HepG2 (cell line): ENCODE results near the gene CD34. TPM values are rescaled to one million over a fixed set of nuclear protein-coding genes. Genes with fewer than 3 reads are reported as not detected.

Experiments
- ATAC-seq: fragments of 200-7000 bp; cut with Tn5 transposase; 3 replicates; pipeline ENCODE4 v1.9.1; 2020; ENCODE audit warnings: mild to moderate bottlenecking, moderate library complexity
- BruUV-seq: library from RNA; stranded (reverse); fragments of 400-500 nt; replicated peaks from 2 replicates; lab custom pipeline; 2021; lab: Mats Ljungman, UMichigan
- CTCF ChIA-PET: fragments of 300-600 bp; formaldehyde crosslinking; extraction: SDS; loops from one replicate; lab custom pipeline; 2021; ENCODE audit warnings: low total read pairs, inconsistent platforms, low intra/inter-chr PET ratio; lab: Yijun Ruan, JAX
- POLR2A ChIA-PET: fragments of 350-600 bp; sonication (Branson Sonifier 250); formaldehyde crosslinking; loops from one replicate; lab custom pipeline; 2020; ENCODE audit warnings: antibody characterized with exemption, inconsistent platforms; lab: Yijun Ruan, JAX
- DNase-seq: peaks from one replicate; pipeline ENCODE4 v3.0.0-alpha.2; 2015; ENCODE audit warnings: low spot score
- FAIRE-seq: peaks from 3 replicates; lab custom pipeline; 2011; peaks lifted over from hg19 to GRCh38; lab: Jason Lieb, UNC
- H2AFZ ChIP-seq: one replicate; pipeline ENCODE4 v1.6.1; 2011; ENCODE audit warnings: low read length, inconsistent platforms
- H3K27ac ChIP-seq: fragments of 300-600 bp; 3 replicates; pipeline ENCODE4 v1.8.0; 2011; ENCODE audit warnings: mixed run types, mild to moderate bottlenecking, mixed read lengths, low read length, inconsistent platforms; ENCODE audit not compliant: insufficient read depth; ENCODE audit errors: extremely low read length
- H3K27me3 ChIP-seq, 2 experiments: fragments of 200-600 bp in 1 of 2; 2 replicates in 1 of 2; 3 replicates in 1 of 2; pipeline versions ENCODE4 v1.6.0 to v1.8.0; 2011; ENCODE audit warnings: low read length in 2 of 2, mild to moderate bottlenecking in 2 of 2, moderate library complexity in 2 of 2, inconsistent platforms in 1 of 2; ENCODE audit not compliant: insufficient read depth in 2 of 2, control insufficient read depth in 1 of 2
- H3K36me3 ChIP-seq, 2 experiments: fragments of 200-600 bp in 1 of 2; replicated peaks in 1 of 2; 2 replicates in 1 of 2; 3 replicates in 1 of 2; pipeline versions ENCODE4 v1.5.1 to v1.8.0; 2011; ENCODE audit warnings: low read length in 2 of 2, inconsistent platforms in 1 of 2; ENCODE audit not compliant: insufficient read depth in 2 of 2, control insufficient read depth in 1 of 2
- H3K4me1 ChIP-seq: 2 replicates; pipeline ENCODE4 v1.5.1; 2012; ENCODE audit warnings: low read length, inconsistent platforms; ENCODE audit not compliant: insufficient read depth
- H3K4me2 ChIP-seq: 2 replicates; pipeline ENCODE4 v1.6.0; 2011; ENCODE audit warnings: low read depth, low read length, inconsistent platforms
- H3K4me3 ChIP-seq, 3 experiments: fragments of 200-600 bp in 1 of 3; sonication (generic), shearing (Covaris generic) in 1 of 3; replicated peaks in 1 of 3; 2 replicates each; pipeline ENCODE4 v1.5.1; 2011 to 2016; ENCODE audit warnings: low read length in 3 of 3, inconsistent platforms in 2 of 3, low read depth in 2 of 3, mild to moderate bottlenecking in 2 of 3, control low read depth in 1 of 3, mixed read lengths in 1 of 3; ENCODE audit not compliant: insufficient read depth in 1 of 3
- H3K79me2 ChIP-seq: one replicate; pipeline ENCODE4 v1.6.1; 2011; ENCODE audit warnings: low read length, inconsistent platforms; ENCODE audit not compliant: insufficient read depth
- H3K9ac ChIP-seq: 2 replicates; pipeline ENCODE4 v1.6.0; 2011; ENCODE audit warnings: mild to moderate bottlenecking, low read depth, low read length, inconsistent platforms; ENCODE audit not compliant: insufficient read depth
- H3K9me3 ChIP-seq: 2 replicates; pipeline ENCODE4 v1.5.1; 2012; ENCODE audit warnings: mild to moderate bottlenecking, low read length
- H4K20me1 ChIP-seq: 2 replicates; pipeline ENCODE4 v1.6.0; 2011; ENCODE audit warnings: inconsistent platforms, mild to moderate bottlenecking, low read length, moderate library complexity; ENCODE audit not compliant: insufficient read depth
- ARNT2 ChIP-seq: sonication (generic); formaldehyde crosslinking; IDR thresholded peaks from 2 replicates; pipeline ENCODE4 v1.8.0; 2022; ENCODE audit warnings: mild to moderate bottlenecking, low read depth, missing genetic modification reagents, moderate library complexity
- FOXJ3 ChIP-seq: sonication (generic); formaldehyde crosslinking; IDR thresholded peaks from 2 replicates; pipeline ENCODE4 v1.4.0; 2020; ENCODE audit warnings: missing genetic modification reagents, mild to moderate bottlenecking, borderline replicate concordance
- HNRNPH1 ChIP-seq: fragments of 200-400 bp; formaldehyde crosslinking; optimal IDR thresholded peaks from 2 replicates; pipeline ENCODE3; 2017; ENCODE audit warnings: mild to moderate bottlenecking, low read depth, low read length
- KDM4B ChIP-seq: sonication (generic); formaldehyde crosslinking; IDR thresholded peaks from 2 replicates; pipeline ENCODE4 v1.4.0; 2020; ENCODE audit warnings: missing genetic modification reagents
- MED1 ChIP-seq: sonication (generic); formaldehyde crosslinking; IDR thresholded peaks from 2 replicates; pipeline ENCODE4 v1.4.0; 2020; ENCODE audit warnings: missing genetic modification reagents
- NKX3-1 ChIP-seq: sonication (generic); formaldehyde crosslinking; IDR thresholded peaks from 2 replicates; pipeline ENCODE4 v1.5.0; 2020; ENCODE audit warnings: missing genetic modification reagents
- TOE1 ChIP-seq: sonication (generic); formaldehyde crosslinking; IDR thresholded peaks from 2 replicates; pipeline ENCODE4 v1.4.0; 2020; ENCODE audit warnings: mild to moderate bottlenecking, missing genetic modification reagents
- ZBTB42 ChIP-seq: sonication (generic); formaldehyde crosslinking; IDR thresholded peaks from 2 replicates; pipeline ENCODE4 v1.5.0; 2020; ENCODE audit warnings: mild to moderate bottlenecking, missing genetic modification reagents
- ZEB1 ChIP-seq: IDR thresholded peaks from 2 replicates; pipeline ENCODE4 v1.6.1; 2012; ENCODE audit warnings: mild to moderate bottlenecking, low read depth, inconsistent platforms; ENCODE audit not compliant: insufficient replicate concordance
- ZNF496 ChIP-seq: sonication (generic); formaldehyde crosslinking; IDR thresholded peaks from 2 replicates; pipeline ENCODE4 v1.8.1; 2023; ENCODE audit warnings: mild to moderate bottlenecking, moderate library complexity, missing genetic modification reagents; ENCODE audit not compliant: insufficient replicate concordance
- ZNF749 ChIP-seq: sonication (generic); formaldehyde crosslinking; IDR thresholded peaks from 2 replicates; pipeline ENCODE4 v1.8.0; 2022; ENCODE audit warnings: mild to moderate bottlenecking, missing genetic modification reagents, moderate library complexity, borderline replicate concordance
- ZSCAN9 ChIP-seq: IDR thresholded peaks from 2 replicates; pipeline ENCODE4 v1.6.1; 2016; ENCODE audit warnings: borderline replicate concordance
- WGBS: methylation state at CpG from one replicate; pipeline ENCODE4 v1.1.6; 2017; ENCODE audit warnings: low lambda C conversion rate; 5-methylcytosine and 5-hydroxymethylcytosine counted together
- in situ Hi-C: cut with HindIII; loops from 2 replicates; pipeline ENCODE4 v1.10.0; 2017; ENCODE audit warnings: low pct_unique_long_range_greater_than_20kb; ENCODE audit not compliant: extremely low pct_ligation_motif_present
- intact Hi-C: fragments of 100-400 bp; cut with micrococcal nuclease; formaldehyde crosslinking; loops from one replicate; pipeline ENCODE4 v1.10.0; 2022; ENCODE audit not compliant: unreplicated experiment
- polyA plus RNA-seq, 8 experiments: library from polyadenylated mRNA; depleted of rRNA in 3 of 8; stranded (reverse) in 7 of 8; unstranded in 1 of 8; fragments of >200 nt; fragmentation: Illumina TruSeq in 4 of 8; extraction: Trizol in 4 of 8; gene quantifications; 2 replicates each; pipeline versions ENCODE4 v1.2.1 to v1.2.3, GENCODE V29; 2011 to 2016; ENCODE audit warnings: low read depth in 4 of 8, missing spikeins in 1 of 8, mixed read lengths in 1 of 8; ENCODE audit not compliant: insufficient read depth in 1 of 8
- total RNA-seq, 5 experiments: library from RNA; depleted of rRNA; stranded (reverse); fragments of >200 nt; fragmentation: Illumina TruSeq; extraction: Trizol; gene quantifications; 2 replicates each; pipeline ENCODE4 v1.2.3, GENCODE V29; 2016; ENCODE audit warnings: low read depth in 1 of 5
- TF ChIP-seq, protein P1 (sequence below): sonication (generic); formaldehyde crosslinking; IDR thresholded peaks from 2 replicates; pipeline ENCODE4 v1.4.0; 2020; ENCODE audit warnings: missing genetic modification reagents
- TF ChIP-seq, protein P2 (sequence below): IDR thresholded peaks from 2 replicates; pipeline ENCODE4 v1.6.1; 2018; ENCODE audit warnings: missing genetic modification reagents, mild to moderate bottlenecking, missing compliant biosample characterization
- TF ChIP-seq, protein P3 (sequence below): sonication (generic); formaldehyde crosslinking; IDR thresholded peaks from 2 replicates; pipeline ENCODE4 v1.8.1; 2023; ENCODE audit warnings: missing genetic modification reagents, mild to moderate bottlenecking, borderline replicate concordance

The CD34 gene
- total and polyA plus RNA-seq, 2 of the 13 experiments (the other 11 are each of a cell fraction or from before 2014, with no cell fraction given): not detected

DNA sequence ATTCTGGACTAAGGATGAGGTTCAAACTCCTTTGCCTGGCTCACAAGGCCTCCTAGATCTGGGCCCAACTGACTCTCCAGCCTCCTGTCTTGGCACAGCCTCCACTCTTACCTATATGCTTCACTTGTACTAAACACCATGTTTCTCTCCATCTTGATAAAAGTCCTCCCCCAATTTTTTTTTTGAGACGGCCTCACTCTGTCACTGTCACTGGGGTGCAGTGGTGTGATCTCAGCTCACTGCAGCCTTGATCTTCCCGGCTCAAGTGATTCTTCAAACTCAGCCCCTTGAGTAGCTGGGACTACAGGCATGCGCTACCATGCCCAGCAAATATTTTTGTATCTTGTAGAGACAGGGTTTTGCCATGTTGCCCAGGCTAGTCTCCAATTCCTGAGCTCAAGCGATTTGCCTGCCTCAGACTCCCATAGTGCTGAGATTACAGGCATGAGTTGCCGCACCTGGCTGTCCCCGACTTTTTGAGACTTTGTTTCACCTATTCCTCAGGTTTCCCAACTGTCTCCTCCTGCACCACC, 39.7 kb downstream of the CD34 start:
- no TSS peak for BruUV-seq

GRCh38 chr1:207870306-207871031, 40.5 kb downstream of the CD34 start:
- Histone ChIP-seq H2AFZ (peak overlapping the region; percentile 85), H3K4me3 (no peak overlapping the region), H3K4me2 (no peak overlapping the region; the same call in 1 of the 2 replicates), H3K79me2 (no peaks in the 10 kb centered on the region), H4K20me1 (no peaks in the 10 kb centered on the region), H3K4me1 (peaks cover 37% of the 10 kb centered on the region), H3K9me3 (no peaks in the 10 kb centered on the region), H3K9ac (no peak overlapping the region), H3K27me3 (peaks cover 0 to 17% of the 10 kb centered on the region in 2 experiments; a peak in 3 of 5 replicates), H3K36me3 (no peaks in the 10 kb centered on the region), H3K27ac (no peak overlapping the region)
- intact Hi-C loops: no loop called here
- in situ Hi-C loops: no loop called here
- POLR2A ChIA-PET: no interaction called here
- WGBS: 18% methylated on average over 4 of the region's 4 CpGs
- DNase-seq (no peak), ATAC-seq (no peak), FAIRE-seq (no peak)
- CTCF ChIA-PET: no interaction called here
- BruUV-seq: no TSS peak
- TF ChIP-seq MED1 (CRISPR knock-in tag) (no peak), KDM4B (CRISPR knock-in tag) (no peak), NKX3-1 (CRISPR knock-in tag) (no peak), ZEB1 (no peak), ZBTB42 (CRISPR knock-in tag) (no peak), ZSCAN9 (CRISPR knock-in tag) (no peak)
- TF ChIP-seq, protein P1, sequence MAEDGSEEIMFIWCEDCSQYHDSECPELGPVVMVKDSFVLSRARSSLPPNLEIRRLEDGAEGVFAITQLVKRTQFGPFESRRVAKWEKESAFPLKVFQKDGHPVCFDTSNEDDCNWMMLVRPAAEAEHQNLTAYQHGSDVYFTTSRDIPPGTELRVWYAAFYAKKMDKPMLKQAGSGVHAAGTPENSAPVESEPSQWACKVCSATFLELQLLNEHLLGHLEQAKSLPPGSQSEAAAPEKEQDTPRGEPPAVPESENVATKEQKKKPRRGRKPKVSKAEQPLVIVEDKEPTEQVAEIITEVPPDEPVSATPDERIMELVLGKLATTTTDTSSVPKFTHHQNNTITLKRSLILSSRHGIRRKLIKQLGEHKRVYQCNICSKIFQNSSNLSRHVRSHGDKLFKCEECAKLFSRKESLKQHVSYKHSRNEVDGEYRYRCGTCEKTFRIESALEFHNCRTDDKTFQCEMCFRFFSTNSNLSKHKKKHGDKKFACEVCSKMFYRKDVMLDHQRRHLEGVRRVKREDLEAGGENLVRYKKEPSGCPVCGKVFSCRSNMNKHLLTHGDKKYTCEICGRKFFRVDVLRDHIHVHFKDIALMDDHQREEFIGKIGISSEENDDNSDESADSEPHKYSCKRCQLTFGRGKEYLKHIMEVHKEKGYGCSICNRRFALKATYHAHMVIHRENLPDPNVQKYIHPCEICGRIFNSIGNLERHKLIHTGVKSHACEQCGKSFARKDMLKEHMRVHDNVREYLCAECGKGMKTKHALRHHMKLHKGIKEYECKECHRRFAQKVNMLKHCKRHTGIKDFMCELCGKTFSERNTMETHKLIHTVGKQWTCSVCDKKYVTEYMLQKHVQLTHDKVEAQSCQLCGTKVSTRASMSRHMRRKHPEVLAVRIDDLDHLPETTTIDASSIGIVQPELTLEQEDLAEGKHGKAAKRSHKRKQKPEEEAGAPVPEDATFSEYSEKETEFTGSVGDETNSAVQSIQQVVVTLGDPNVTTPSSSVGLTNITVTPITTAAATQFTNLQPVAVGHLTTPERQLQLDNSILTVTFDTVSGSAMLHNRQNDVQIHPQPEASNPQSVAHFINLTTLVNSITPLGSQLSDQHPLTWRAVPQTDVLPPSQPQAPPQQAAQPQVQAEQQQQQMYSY (CRISPR knock-in tag): no peak
- TF ChIP-seq, protein P2, sequence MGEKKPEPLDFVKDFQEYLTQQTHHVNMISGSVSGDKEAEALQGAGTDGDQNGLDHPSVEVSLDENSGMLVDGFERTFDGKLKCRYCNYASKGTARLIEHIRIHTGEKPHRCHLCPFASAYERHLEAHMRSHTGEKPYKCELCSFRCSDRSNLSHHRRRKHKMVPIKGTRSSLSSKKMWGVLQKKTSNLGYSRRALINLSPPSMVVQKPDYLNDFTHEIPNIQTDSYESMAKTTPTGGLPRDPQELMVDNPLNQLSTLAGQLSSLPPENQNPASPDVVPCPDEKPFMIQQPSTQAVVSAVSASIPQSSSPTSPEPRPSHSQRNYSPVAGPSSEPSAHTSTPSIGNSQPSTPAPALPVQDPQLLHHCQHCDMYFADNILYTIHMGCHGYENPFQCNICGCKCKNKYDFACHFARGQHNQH (CRISPR knock-in tag): no peak

More for the DNA sequence above, 39.7 kb downstream of the CD34 start:
- in situ Hi-C loops (no loop called here), intact Hi-C loops (no loop called here)
- Histone ChIP-seq H4K20me1 (no peaks in the 10 kb centered on the region), H3K27ac (no peak overlapping the region), H3K4me2 (no peak overlapping the region; the same call in 1 of the 2 replicates), H3K9ac (no peak overlapping the region), H3K4me1 (peaks cover 43% of the 10 kb centered on the region), H3K9me3 (no peaks in the 10 kb centered on the region), H3K36me3 (no peaks in the 10 kb centered on the region), H3K4me3 (no peak overlapping the region)
- CTCF ChIA-PET: no interaction called here
- ATAC-seq: no peak
- 47% methylated on average over 6 of the region's 6 CpGs for WGBS
- FAIRE-seq: no peak
- TF ChIP-seq, protein P3, sequence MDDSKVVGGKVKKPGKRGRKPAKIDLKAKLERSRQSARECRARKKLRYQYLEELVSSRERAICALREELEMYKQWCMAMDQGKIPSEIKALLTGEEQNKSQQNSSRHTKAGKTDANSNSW (CRISPR knock-in tag): no peak
- TF ChIP-seq HNRNPH1 (no peak), FOXJ3 (CRISPR knock-in tag) (no peak), TOE1 (CRISPR knock-in tag) (no peak), ZNF749 (no peak), ARNT2 (CRISPR knock-in tag) (no peak), ZNF496 (CRISPR knock-in tag) (no peak)
- TF ChIP-seq, all 625 proteins: peak for 0
- Histone ChIP-seq H3K27me3 (peaks cover 0 to 17% of the 10 kb centered on the region in 2 experiments; a peak in 3 of 5 replicates), H2AFZ (no peak overlapping the region), H3K79me2 (no peaks in the 10 kb centered on the region)
- DNase-seq: no peak
- POLR2A ChIA-PET: no interaction called here
